ENCODE measurements around the gene MAP1A. TPM values are rescaled to one million over a fixed set of nuclear protein-coding genes. Genes with fewer than 3 reads are reported as not detected.

Gene MAP1A
- total and polyA plus RNA-seq, 2 of the 13 experiments (the other 11 are each of a cell fraction or from before 2014, with no cell fraction given): 0.01 to 0.07 TPM

- H3K9ac ChIP-seq (ENCODE audit: insufficient read depth, low read depth, low read length): no peak overlapping the region
- no TSS peak for BruUV-seq (replicated peaks)
- H4K20me1 ChIP-seq (ENCODE audit: insufficient read depth, low read length): no peaks in the 10 kb centered on the region
- H3K27me3 ChIP-seq (ENCODE audit: control insufficient read depth in 1 of 2, insufficient read depth in 2 of 2, low read length in 2 of 2): peaks cover 2 to 7% of the 10 kb centered on the region in 2 experiments; a peak in 3 of 5 replicates
- H3K27ac ChIP-seq (ENCODE audit: extremely low read length, insufficient read depth, low read length): peak overlapping the region; percentile 58
- FAIRE-seq: no peak
- 2% methylated on average over 9 of the region's 9 CpGs for WGBS (ENCODE audit: low lambda C conversion rate)
- ChIA-PET POLR2A (interaction anchor here (0.6 to 4.0 kb wide), 2 partner anchors 9 to 16 kb away, joined by 3 to 24 read pairs; partner anchors contain the start of gene TP53BP1), CTCF (ENCODE audit: low intra/inter-chr PET ratio, low total read pairs) (no interaction called here)
- peak overlapping the region in 2 of 3 experiments; percentile 67 to 78; a peak in 5 of 6 replicates for H3K4me3 ChIP-seq (replicated peaks in 1 of 3; ENCODE audit: insufficient read depth in 1 of 3, low read depth in 2 of 3, low read length in 3 of 3)
- no peak overlapping the region for H2AFZ ChIP-seq (ENCODE audit: low read length)
- peaks cover 32% of the 10 kb centered on the region for H3K4me1 ChIP-seq (ENCODE audit: insufficient read depth, low read length)
- no peaks in the 10 kb centered on the region for H3K79me2 ChIP-seq (ENCODE audit: insufficient read depth, low read length)
- no peaks in the 10 kb centered on the region for H3K36me3 ChIP-seq (replicated peaks in 1 of 2; ENCODE audit: control insufficient read depth in 1 of 2, insufficient read depth in 2 of 2, low read length in 2 of 2)
- peak; percentile 20 for DNase-seq (ENCODE audit: low spot score)
- no peak for TF ChIP-seq CSRNP2 (CRISPR knock-in tag; conservative IDR thresholded peaks at IDR 0.05; ENCODE audit: low read depth)
- no peak for TF ChIP-seq NCOA1 (CRISPR knock-in tag; IDR thresholded peaks at IDR 0.05)
- 0 out of 2 replicates have a peak, but pooled peaks have one; percentile 49 for TF ChIP-seq ZNF264 (CRISPR knock-in tag; IDR thresholded peaks at IDR 0.05)
- TF ChIP-seq RFX1 (IDR thresholded peaks at IDR 0.05): peak; percentile 49
- no peak for TF ChIP-seq MEIS2 (CRISPR knock-in tag; IDR thresholded peaks at IDR 0.05)
- TF ChIP-seq SALL2 (CRISPR knock-in tag; IDR thresholded peaks at IDR 0.05): no peak
- TF ChIP-seq ZNF770 (CRISPR knock-in tag; IDR thresholded peaks at IDR 0.05): 0 out of 2 replicates have a peak, but pooled peaks have one; percentile 29
- TF ChIP-seq RFX3 (CRISPR knock-in tag; IDR thresholded peaks at IDR 0.05): peak; percentile 47; the same call in 1 of the 2 replicates
- TF ChIP-seq ZNF292 (CRISPR knock-in tag; IDR thresholded peaks at IDR 0.05; ENCODE audit: borderline replicate concordance, low read depth): no peak
- in situ Hi-C loops (cut with HindIII; ENCODE audit: extremely low pct_ligation_motif_present, low pct_unique_long_range_greater_than_20kb): no loop called here
- intact Hi-C loops (cut with micrococcal nuclease; ENCODE audit: unreplicated experiment): no loop called here
- no peak for ATAC-seq
- H3K9me3 ChIP-seq (ENCODE audit: low read length): no peaks in the 10 kb centered on the region
- H3K4me2 ChIP-seq (ENCODE audit: low read depth, low read length): peak overlapping the region; percentile 98
These were observed 8.3 kb upstream of the MAP1A start for GRCh38 chr15:43508991-43509659.

All from HepG2 (cell line).